ENCODE data around the gene BIVM. TPM values are rescaled to one million over a fixed set of nuclear protein-coding genes. Genes with fewer than 3 reads are reported as not detected.

The BIVM gene
- total RNA-seq, 1 donor from 2014 or later = 13.6 TPM

DNA sequence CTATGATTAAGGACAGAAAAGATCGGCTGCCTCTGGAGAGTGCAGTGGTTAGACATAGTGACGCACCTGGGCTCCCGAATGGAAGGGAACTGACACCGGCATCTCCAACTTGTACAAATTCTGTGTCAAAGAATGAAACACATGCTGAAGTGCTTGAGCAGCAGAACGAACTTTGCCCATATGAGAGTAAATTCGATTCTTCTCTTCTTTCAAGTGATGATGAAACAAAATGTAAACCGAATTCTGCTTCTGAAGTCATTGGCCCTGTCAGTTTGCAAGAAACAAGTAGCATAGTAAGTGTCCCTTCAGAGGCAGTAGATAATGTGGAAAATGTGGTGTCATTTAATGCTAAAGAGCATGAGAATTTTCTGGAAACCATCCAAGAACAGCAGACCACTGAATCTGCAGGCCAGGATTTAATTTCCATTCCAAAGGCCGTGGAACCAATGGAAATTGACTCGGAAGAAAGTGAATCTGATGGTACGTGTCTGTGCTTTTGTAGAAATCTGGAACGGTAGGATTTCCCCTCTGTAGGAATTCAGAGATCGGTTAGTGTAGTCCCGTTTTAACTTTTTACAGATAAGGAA, 63.8 kb downstream of the BIVM start:
- DNase-seq (ENCODE audit: low spot score) = no peak
- Histone ChIP-seq H3K27me3 (no peaks in the 10 kb centered on the region), H3K27ac (no peak overlapping the region), H3K9ac (no peak overlapping the region), H3K4me2 (no peak overlapping the region), H3F3A (ENCODE audit: low read depth) (no peaks in the 10 kb centered on the region), H4K20me1 (ENCODE audit: low read depth) (no peaks in the 10 kb centered on the region), H2AFZ (replicated peaks) (no peak overlapping the region), H3K79me2 (ENCODE audit: low read depth) (no peaks in the 10 kb centered on the region), H3K4me3 (no peak overlapping the region), H3K9me3 (ENCODE audit: low read depth) (no peaks in the 10 kb centered on the region), H3K4me1 (no peaks in the 10 kb centered on the region), H3K36me3 (peaks cover 11% of the 10 kb centered on the region)
- Mint-ChIP-seq H3K9me3 (peaks cover 5% of the 10 kb centered on the region), H3K36me3 (peaks cover 56% of the 10 kb centered on the region), H3K4me1 (no peaks in the 10 kb centered on the region), H3K27me3 (ENCODE audit: insufficient read depth, low read depth) (no peaks in the 10 kb centered on the region), H3K4me3 (no peak overlapping the region), H3K27ac (no peak overlapping the region)
- TF ChIP-seq CTCF (IDR thresholded peaks at IDR 0.05) (no peak), EZH2 (IDR thresholded peaks at IDR 0.05) (no peak), EZH2phosphoT487 (IDR thresholded peaks at IDR 0.05) (no peak)

GRCh38 chr13:102863590-102863989, 64.7 kb downstream of the BIVM start:
- H3K27ac Mint-ChIP-seq = no peak overlapping the region
- Histone ChIP-seq H3K9me3 (ENCODE audit: low read depth) (no peaks in the 10 kb centered on the region), H3K79me2 (ENCODE audit: low read depth) (no peaks in the 10 kb centered on the region), H3K9ac (no peak overlapping the region), H4K20me1 (ENCODE audit: low read depth) (no peaks in the 10 kb centered on the region), H3K4me1 (no peaks in the 10 kb centered on the region), H3K27me3 (no peaks in the 10 kb centered on the region), H3K4me3 (no peak overlapping the region), H3F3A (ENCODE audit: low read depth) (no peaks in the 10 kb centered on the region), H2AFZ (replicated peaks) (no peak overlapping the region), H3K27ac (no peak overlapping the region), H3K4me2 (no peak overlapping the region), H3K36me3 (peaks cover 11% of the 10 kb centered on the region)
- no peaks in the 10 kb centered on the region for H3K4me1 Mint-ChIP-seq
- peaks cover 54% of the 10 kb centered on the region for H3K36me3 Mint-ChIP-seq
- DNase-seq (ENCODE audit: low spot score) = no peak
- H3K27me3 Mint-ChIP-seq (ENCODE audit: insufficient read depth, low read depth) = no peaks in the 10 kb centered on the region
- no peak overlapping the region for H3K4me3 Mint-ChIP-seq
- H3K9me3 Mint-ChIP-seq = peaks cover 5% of the 10 kb centered on the region
- TF ChIP-seq CTCF (IDR thresholded peaks at IDR 0.05) = no peak
- no peak for TF ChIP-seq EZH2 (IDR thresholded peaks at IDR 0.05)
- TF ChIP-seq EZH2phosphoT487 (IDR thresholded peaks at IDR 0.05) = no peak

GRCh38 chr13:102868366-102868936, 69.5 kb downstream of the BIVM start:
- no peak overlapping the region for H2AFZ ChIP-seq (replicated peaks)
- Mint-ChIP-seq H3K4me3 (no peak overlapping the region), H3K4me1 (peaks cover 2% of the 10 kb centered on the region), H3K9me3 (peaks cover 5% of the 10 kb centered on the region), H3K27me3 (ENCODE audit: insufficient read depth, low read depth) (no peaks in the 10 kb centered on the region), H3K36me3 (peaks cover 38% of the 10 kb centered on the region), H3K27ac (no peak overlapping the region)
- no peak for DNase-seq (ENCODE audit: low spot score)
- H3K9me3 ChIP-seq (ENCODE audit: low read depth) = no peaks in the 10 kb centered on the region
- H3K4me1 ChIP-seq = no peaks in the 10 kb centered on the region
- H3K27me3 ChIP-seq = no peaks in the 10 kb centered on the region
- no peaks in the 10 kb centered on the region for H3K79me2 ChIP-seq (ENCODE audit: low read depth)
- H3F3A ChIP-seq (ENCODE audit: low read depth) = no peaks in the 10 kb centered on the region
- H3K9ac ChIP-seq = no peak overlapping the region
- H3K36me3 ChIP-seq = peaks cover 11% of the 10 kb centered on the region
- H3K27ac ChIP-seq = no peak overlapping the region
- no peak overlapping the region for H3K4me2 ChIP-seq
- no peaks in the 10 kb centered on the region for H4K20me1 ChIP-seq (ENCODE audit: low read depth)
- H3K4me3 ChIP-seq = no peak overlapping the region
- TF ChIP-seq EZH2 (IDR thresholded peaks at IDR 0.05) = no peak
- TF ChIP-seq EZH2phosphoT487 (IDR thresholded peaks at IDR 0.05) = no peak
- no peak for TF ChIP-seq CTCF (IDR thresholded peaks at IDR 0.05)

All from neural progenitor cell (in vitro differentiated cells).